ENCODE measurements around the gene CHI3L1.
"Not testable (repeated sequence)": the region's sequence is repeated elsewhere in the genome, so short reads cannot be mapped to it uniquely, and the experiment has no call there.

Gene CHI3L1

DNA sequence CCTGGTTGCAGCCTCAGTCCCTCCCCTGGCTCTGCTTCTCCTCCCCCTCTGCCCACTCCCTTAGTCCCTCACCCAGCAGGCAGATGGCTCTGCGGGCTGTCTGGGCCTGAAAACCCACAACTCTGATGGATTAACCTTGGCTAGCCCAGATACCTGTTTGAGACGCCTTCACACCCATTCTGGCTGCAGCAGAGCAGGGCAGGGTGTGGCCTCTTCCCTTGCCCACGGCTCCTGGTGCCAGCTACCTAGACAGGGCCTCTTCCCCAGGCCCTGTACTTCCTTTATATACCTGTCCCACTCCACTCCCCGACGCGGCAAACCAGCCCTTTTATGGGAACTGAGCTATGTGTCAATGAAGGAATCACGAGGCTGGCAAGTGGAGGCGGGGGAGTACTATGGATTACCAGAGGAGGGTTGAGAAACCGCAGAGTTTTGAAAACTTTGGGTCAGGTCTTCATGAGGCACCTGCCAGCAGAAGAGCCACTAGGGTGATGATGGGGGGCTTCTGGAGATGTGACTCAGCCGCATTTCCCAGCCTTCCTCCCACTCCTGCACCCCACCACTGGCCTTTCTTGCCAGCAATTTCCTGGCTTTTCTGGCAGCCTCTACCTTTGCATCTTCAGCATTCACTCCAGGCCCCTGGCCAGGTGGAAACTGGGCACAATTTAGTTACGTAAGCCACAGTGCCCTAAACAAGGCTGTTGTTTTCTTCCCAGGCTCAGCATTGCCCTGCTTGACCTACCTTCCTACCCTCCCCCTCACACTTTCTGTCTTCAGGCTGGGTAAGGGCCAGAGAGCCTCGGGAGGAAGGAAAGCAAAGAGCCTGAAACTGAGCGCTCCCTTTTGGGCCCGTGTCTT, at the start of gene CHI3L1:
TSS of gene CHI3L1 (minus strand) at position 259 of the 858 bp plus-strand sequence. CDS start at position 178, 81 bp downstream.
- no peak for DNase-seq

DNA sequence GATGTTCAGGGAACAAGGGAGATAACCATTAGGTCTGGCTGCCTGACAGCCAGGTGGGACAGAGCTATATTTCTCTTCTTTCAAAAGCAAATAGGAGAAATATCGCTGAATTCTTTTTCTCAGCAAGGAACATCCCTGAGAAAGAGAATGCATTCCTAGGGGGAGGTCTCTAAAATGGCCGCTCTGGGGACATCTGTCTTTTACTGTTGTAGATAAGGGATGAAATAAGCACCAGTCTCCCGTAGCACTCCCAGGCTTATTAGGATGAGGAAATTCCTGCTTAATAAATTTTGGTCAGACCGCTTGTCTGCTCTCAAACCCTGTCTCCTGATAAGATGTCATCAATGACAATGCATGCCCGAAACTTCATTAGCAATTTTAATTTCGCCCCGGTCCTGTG, 48.4 kb upstream of the CHI3L1 start:
- DNase-seq = not testable (repeated sequence)

DNA sequence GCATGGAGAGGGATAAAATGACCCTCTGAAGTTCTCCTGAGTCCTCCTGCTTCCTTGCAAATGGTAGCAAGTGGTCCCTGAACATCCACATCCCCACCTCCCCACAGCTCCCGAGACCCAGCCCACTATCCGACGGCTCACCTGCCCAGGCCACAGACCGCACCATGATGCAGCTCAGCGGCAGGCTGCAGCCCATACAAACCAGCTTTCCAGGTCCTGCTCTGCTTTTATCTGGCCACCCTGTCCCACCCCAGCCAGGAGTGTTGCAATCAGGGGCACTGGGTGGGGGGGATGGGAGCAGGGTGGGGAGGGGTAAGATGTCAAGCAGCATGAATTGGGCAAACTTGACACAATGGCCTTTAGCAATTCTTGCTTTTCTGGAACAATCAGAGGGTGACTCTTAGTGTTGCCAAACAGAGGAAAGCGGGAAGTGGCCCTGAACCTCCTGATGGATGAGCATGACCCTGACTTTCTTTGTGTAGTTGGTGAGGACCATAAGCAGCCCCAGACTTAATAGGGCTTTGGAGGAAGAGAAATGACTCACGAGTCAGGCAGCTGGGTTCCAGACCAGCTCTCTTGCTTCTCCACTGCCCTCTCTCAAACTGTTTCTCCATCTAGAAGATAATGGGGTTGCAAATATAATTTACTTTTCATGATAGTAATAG, 43.1 kb upstream of the CHI3L1 start, which contains the start of gene CHIT1:
TSS of gene CHIT1 (minus strand) at position 203 of the 665 bp plus-strand sequence. CDS start at position 166, 37 bp downstream.
- peak; percentile 28 for DNase-seq

DNA sequence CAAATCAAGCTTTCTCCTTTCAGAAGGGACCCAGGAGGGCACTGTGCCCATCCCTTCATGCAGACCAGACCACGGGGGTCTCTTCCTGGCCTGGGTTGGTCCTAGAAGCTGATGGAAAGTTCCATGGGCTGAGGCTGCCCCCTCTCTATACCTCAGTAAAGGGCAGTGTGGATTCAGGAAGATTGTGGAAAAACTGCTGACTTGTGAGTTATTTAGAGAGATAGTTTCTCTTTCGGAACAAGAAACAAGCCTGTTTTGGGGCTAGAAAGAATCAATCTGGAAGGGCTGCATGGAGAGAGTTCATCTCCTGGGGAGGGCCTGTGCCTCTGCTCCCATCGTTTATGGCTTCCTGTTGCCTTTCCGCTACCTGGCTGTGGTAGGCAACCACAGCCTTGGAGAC, 42.2 kb upstream of the CHI3L1 start:
- DNase-seq = no peak

DNA sequence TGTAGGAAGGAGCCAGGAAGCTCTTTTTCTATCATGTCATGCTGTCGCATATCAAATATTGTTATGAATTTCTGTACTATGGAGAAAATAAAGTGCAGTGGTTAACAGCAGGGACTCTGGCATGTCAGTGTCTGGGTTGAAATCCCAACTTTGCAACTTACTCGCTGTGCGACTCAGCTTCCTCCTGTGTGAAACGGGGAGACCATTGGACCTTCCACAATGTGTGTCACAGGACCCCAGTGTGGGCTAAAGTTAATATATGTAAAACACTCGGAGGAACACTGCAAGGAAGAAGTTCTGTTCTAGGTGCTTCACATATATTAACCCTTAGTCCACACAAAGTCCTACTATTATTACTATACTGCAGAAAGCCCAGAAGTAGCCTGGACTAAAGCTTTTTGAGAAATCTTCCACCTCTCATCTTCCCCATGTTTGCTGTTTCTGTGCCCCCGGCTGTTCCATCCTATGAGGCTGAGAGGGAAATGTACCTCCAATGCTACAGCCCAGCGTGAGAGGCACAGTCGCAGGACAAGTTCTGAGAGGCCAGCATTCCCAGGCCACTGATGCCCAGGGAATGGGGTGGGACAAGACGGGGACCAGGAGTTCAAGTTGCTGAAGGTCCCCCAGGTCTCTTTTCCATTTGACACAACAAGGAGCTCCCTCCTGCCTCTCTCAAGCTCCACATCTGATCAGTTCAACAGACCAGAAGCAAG, 41.0 kb upstream of the CHI3L1 start:
- DNase-seq = no peak

DNA sequence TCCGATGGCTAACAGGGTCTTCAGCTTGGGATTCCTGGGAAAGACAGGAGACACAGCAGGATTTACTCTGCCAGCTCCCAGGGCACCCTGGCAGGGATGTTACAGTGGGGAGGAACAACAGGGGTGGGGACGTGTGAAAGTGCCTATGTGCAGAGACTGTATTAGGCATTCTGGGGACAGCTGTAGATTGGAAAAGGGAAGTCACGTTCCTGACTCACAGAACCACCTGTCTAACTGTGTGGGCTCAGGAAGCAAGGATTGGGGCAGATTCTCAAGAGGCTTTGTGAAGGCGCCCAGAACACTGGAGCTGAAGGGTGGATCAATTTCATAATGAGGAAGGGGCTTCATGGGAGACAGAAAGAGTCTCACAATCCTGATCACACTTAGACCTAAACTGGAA, 38.6 kb upstream of the CHI3L1 start:
- DNase-seq = no peak

DNA sequence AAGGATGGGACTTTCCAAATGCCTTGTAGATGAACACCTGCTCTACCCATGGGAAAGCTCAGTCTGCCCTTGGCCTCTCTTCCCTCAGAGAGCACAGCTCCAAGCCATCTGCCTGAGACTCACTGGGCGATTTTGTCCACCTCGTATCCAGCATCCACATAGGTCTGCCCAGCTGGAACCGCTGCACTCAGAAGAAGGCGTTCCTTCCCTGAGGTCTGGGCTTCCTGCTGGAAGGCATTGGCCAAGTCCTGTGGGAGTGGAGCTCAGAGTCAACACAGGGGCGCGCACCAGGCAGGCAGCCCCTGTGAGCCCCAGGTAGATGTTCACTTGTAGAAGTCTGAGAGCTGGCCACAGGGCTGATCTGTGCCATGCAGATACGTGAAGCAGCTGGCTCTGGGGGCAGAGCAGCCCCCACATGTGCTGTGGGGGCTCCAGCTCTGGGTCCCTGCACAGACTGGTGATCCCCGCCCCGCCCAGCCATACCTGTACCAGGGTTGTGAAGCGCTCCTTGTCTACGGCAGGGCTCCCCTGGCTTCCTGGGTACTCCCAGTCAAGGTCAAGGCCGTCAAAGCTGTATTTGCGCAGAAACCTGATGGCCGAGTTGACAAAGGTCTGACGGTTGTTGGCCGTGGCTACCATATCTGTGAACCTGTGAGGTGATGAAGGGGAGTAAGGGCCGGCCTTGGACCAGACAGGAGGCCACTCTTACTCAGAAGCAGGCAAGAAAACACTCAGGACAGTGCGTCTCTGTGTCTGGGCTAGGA, 36.7 kb upstream of the CHI3L1 start:
- no peak for DNase-seq

DNA sequence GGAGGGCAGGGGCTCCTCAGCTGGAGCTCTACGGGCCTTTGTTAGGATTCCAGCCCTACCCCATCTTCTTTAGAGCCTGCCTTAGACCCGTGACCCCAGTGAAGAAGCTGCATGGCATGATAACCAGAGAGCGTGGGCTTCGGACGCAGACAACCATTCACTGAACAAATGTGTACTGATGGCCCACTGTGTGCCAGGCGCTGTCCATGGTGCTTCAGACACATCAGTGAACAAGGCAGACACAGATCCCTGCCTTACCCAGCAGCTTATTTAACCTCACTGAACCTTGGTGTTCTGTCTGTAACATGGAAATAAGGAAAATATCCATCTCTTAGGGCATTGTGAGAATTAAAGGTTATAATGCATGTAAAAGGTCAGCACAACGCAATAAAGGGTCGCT, 33.4 kb upstream of the CHI3L1 start:
- no peak for DNase-seq

DNA sequence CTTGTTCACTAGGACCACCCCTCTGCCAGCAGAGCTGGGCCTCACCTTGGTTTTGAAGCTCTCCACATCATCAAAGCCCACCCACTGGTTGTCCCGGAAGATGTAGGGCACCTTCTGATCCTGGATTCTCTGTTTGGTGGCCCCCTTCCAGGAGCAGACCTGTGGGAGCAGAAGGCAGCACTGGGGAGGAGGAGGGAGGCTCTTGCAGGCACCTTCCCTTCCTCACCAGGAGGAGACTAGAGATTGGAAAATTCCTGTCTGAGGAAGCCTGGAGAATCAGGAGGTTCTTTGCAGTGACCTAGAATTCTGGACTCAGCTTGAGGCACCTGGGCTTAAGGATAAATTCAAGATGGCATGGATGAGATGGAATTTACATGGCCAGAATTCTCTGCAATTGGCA, 32.7 kb upstream of the CHI3L1 start:
- DNase-seq = no peak

DNA sequence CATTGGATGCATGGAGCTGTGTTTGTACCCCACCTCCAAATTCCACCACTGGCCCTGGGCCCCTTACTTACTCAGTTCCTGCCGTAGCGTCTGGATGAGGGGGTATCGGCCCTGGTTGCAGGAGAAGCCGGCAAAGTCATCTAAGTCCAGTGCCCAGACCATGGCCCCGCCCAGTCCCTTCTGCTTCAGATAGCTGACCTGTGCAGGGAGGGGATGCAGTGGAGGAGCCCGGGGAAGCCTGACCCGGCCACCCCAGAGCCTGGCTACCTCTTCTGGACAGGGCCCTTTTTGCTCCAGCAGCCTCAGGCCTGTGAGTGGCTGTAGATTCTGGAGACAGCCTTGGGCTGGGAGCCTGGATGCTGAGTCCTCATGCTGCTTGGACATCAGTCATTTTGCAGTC, 31.2 kb upstream of the CHI3L1 start:
- no peak for DNase-seq

DNA sequence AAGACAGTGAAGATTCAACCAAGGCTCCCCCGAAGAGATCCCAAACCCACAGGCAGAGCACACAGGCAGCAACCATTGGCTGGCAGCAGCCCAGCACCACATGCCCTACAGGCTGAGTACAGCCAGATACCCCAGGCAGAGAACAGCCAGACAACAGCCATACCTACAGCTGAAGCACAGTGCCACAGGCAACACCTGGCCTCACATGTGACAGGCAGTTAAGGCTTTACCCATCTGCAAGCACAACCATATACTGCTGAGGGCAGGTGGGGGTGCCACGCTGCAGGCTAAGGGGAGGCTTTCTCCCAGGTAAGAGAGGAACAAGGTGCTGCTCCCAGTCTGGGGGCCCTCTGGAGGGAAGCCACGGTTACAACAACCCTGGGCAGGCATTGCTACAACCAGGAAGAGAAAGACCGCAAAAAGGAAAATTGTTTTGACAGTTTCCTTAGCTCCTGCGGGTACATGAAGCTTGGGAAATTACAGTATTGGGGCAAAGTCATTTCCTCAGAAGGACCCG, 30.7 kb upstream of the CHI3L1 start:
- DNase-seq = no peak

DNA sequence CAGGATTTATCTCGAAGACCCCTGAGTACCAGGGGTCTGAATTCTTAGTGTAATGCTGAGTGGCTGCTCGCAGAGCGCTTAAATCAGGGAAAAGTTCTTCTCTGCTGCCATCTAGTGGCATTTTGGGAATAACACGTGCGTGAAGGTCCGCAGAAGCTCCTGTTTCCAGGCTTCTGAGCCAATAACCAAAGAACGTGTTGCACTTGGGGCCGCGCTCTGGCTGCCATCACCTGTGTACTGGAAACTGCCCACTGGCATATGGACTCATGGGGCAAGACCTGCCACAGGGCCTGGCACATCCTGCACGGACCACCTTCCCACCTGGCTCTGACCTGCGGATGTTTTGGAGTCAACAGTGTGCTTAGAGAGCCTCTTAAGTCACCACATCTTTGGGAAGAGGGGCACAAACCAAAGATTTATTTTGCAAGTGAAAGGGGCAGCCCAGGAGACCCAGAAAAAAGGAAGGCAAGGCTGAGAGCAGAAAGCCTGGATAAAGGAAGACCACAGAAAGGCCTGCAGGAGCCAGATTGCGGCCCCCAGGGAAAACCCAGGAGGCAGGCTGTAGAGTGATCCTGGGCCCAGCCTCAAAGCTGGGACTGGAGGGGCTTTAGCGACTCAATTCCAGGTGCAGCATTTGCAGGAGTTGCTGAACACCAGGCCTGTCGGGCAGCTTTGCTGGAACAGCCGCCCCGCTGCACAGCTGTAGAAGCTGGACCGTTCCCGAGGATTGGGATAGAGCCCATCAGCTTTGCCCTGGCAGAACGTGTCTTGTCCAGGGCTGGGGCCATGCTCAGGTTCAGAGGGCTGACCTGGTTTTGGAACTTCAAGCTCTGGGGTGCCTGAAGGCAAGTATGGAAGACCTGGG, 30.0 kb upstream of the CHI3L1 start:
- peak; percentile 58 for DNase-seq

DNA sequence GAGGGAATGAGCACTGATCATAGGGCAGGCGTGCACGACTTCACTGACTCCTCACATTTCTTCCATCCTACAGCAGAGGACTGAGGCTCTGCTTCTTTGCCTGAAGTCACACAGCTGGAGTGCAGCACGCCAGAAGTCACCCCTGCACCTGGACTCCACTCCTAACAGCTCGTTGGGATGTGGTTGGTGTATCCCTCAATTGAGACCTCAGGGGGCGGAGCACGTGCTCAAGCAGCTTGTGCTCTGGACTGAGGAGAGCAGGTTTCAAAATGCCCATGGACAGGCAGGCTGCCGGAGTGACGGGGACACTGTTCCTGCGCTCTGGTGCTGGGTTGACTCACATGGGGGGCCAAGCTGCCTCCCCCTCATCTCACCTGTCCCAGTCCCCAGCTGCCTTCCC, 29.1 kb upstream of the CHI3L1 start:
- DNase-seq = no peak

DNA sequence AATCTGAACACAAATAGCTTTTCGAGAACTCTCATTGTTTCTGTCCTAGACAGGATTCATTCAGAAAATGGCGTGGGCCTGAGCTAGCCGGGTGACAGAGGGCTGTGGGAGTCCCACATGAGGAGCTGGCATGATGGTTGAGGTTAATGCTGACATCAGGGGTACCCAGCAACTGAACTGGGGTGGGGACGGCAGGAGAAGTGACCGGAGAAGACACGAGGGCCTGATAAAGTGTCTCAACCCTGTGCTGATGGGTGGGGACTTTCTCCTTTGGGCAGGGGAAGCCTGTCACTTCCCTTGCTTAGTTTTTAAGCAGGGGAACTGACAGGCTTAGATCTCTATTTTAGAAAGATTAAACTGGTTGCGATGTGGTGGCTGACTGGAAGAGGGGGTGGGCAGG, 28.4 kb upstream of the CHI3L1 start:
- DNase-seq = no peak

DNA sequence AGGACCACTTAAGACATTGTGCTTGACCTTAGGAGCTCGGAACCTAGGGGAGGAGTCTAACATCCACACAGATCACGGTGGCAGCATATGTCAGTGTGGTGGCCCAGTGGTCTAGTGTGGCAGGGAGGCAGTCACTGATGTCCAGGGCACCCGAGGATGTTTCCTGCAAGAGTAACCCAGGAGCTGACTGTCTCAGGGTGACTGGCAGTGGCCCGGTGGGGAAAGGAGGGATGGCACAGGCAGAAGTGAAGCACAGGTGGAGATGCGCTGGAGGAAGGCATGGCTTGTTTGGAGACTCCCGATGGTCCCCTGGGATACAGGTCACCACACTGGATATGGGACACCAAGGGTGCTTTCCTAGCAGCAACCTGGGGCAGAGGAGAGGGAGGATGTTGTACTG, 26.6 kb upstream of the CHI3L1 start:
- no peak for DNase-seq

DNA sequence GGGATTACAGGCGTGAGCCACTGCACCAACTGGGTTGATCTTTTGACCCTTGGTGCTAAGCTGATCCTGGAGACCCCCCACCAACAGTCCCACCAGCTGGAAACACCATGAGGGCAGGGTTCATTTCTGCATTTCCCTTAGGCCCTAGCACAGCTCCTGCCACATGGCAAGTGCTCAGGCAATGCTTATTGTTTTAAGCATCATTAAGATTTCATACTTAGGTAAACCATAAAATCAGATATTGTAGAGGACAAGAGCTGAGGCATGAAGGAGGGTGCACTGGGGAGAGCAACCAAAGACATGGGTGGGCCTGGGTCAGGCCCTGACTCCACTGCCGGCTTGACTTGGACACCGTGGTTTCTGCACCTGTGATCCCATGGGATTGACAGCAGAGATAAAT, 25.3 kb upstream of the CHI3L1 start:
- DNase-seq = no peak

DNA sequence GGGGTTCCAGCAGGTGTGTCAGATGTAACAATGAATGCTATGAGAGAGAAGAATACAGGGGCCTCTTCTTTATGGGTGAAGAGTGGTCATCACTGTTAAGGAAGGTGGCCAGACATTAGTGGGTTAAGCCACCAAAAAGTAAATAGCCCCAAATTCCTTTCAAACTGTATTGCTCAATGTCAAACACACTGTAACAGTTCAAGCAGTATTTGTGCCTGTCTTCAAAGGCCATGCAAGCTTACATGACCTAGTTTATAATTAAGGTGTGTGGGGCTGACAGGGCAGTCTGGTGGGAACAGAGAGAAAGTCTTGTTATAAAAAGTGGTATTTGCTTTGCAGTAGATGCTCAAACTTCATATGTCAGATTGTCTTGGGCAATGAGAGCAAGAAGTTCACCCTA, 24.5 kb upstream of the CHI3L1 start:
- no peak for DNase-seq

DNA sequence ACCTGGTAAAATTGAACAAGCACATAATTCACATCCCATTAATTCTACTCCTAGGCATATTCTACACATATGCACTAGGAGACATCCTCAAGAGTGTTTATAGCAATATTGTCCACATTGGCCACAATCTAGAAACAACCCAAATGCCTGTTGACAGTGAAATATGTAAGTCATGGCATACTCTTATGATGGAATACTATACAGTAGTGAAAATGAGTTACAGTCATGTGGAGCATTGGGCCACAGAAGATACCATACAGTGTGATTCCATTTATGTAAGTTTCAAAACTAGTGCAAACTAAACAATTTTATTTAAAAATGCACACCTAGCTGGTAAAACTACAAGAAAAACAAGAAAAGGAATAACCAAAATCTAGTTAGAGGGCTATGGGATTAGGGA, 23.8 kb upstream of the CHI3L1 start:
- no peak for DNase-seq

DNA sequence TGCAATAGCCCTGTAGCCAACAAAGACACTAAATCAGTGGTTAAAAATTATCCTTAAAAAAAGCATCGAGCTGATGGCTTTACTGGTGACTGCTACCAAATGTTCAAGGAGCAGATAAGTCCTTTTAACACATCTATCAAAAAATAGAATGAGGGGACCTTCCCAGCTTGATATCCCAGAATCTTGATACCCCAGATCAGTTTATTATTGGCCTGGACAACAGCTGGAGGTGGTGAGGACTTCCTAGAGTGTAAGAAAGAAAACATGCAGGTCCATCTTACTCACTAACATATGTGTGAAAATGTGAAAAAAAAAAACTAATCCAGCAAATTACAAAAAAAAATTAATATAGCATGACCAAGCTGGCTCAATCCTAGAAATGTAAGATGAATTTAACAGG, 21.7 kb upstream of the CHI3L1 start:
- DNase-seq = no peak

DNA sequence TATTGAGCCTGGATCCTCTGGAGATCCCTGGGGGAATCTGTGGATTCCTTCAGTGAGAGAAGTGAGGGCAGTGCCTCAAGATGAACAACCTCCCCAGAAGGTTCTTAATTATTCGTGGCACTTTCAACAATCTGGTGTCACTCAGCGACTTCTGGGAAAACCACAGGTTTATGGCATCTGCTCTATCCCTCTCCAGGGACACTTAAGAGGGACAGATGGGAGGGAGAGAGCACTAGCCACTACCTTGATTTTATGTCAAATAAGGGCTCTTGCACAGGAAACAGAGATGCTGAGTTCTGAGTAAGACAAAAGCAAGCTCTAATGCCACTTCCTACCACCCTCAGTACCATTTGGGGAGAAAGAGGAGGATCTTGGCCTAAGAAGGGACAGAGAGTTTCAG, 21.2 kb upstream of the CHI3L1 start:
- no peak for DNase-seq

DNA sequence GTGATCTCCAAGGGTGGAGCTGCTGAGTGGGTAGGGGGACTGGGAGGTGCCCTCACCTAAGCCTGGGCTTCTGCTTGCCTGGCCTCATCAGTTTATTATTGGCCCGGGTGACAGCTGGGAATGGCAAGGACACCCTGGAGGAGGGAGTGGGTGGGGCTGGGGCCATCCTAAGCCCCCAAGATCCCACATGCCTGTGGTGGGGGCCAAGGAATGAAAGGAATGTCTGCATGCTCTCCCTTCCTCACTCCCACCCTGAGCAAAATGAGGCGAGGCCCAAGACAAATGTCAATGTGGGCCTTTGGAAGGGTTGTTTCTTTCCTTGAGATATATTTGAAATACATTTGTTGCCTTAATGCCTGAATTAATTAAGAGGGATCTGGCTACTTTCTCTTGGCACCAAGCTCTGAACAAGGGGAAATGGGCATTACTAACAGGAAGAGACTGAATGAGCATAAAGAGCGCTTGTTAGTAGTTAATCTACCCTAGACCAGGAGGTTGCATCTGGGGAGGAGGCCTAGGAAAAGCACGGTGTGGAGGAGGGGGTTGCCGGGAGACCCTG, 19.7 kb upstream of the CHI3L1 start:
- DNase-seq = no peak

Data from EL (cell line).